AG10803 (cell line): Measurements from ENCODE around the gene CDC123.
A peak's percentile ranks its signal among the peaks of the same experiment; 100 is the strongest.
"Not testable (repeated sequence)": the region's sequence is repeated elsewhere in the genome, so short reads cannot be mapped to it uniquely, and the experiment has no call there.

Experiments
- DNase-seq: peaks from one replicate; pipeline ENCODE4 v3.0.0; 2010; ENCODE audit warnings: low read depth
- H3K4me3 ChIP-seq: 2 replicates; pipeline ENCODE4 v1.5.1; 2011; ENCODE audit warnings: mild to moderate bottlenecking, low read length, control low read depth
- CTCF ChIP-seq: conservative IDR thresholded peaks from 2 replicates; pipeline ENCODE4 v1.5.1; 2011; ENCODE audit warnings: mild to moderate bottlenecking, low read length, control low read depth, inconsistent platforms

The CDC123 gene

GRCh38 chr10:12262278-12262981 lies 66.4 kb downstream of the CDC123 start:
- H3K4me3 ChIP-seq: no peak overlapping the region
- no peak for TF ChIP-seq CTCF
- no peak for DNase-seq

- peak; percentile 71 for TF ChIP-seq CTCF
- peak overlapping the region; percentile 56 for H3K4me3 ChIP-seq
- peak; percentile 66 for DNase-seq
Measured at GRCh38 chr10:12264204-12264940, 68.4 kb downstream of the CDC123 start.

DNA sequence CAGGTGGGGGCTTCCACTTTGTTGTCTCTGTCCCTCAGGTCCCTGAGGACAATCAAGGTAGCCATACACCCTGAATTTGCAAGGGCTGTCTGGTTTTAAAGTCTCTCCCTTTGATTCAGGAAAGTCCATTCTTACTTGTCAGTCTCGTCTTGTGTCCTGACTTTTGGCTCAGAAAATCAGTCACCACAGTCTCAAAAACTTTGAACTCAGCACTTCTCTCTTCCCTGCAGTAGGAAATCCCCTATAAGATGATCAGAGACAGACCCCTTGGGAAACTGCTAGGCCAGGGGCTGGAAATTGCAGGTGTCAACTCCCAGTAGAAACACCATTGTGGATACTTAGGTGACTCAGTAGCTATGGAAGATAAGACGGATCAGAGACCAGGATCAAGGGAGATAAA lies 73.1 kb downstream of the CDC123 start:
- no peak for DNase-seq
- H3K4me3 ChIP-seq: no peak overlapping the region
- TF ChIP-seq CTCF: no peak

DNA sequence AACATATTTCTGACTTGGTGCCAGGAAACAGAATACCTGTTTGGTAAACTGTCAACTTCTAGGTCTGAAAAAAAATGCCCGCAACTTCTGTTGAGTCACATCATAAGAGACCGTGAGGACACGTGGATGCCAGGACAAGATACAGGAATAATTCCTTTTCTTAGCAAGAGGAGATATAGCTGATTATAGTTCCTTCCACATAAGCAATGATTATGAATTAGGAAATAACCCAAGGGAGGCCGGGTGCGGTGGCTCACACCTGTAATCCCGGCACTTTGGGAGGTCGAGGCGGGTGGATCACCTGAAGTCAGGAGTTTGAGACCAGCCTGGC lies 75.2 kb downstream of the CDC123 start:
- H3K4me3 ChIP-seq: no peak overlapping the region
- DNase-seq: no peak
- TF ChIP-seq CTCF: no peak

DNA sequence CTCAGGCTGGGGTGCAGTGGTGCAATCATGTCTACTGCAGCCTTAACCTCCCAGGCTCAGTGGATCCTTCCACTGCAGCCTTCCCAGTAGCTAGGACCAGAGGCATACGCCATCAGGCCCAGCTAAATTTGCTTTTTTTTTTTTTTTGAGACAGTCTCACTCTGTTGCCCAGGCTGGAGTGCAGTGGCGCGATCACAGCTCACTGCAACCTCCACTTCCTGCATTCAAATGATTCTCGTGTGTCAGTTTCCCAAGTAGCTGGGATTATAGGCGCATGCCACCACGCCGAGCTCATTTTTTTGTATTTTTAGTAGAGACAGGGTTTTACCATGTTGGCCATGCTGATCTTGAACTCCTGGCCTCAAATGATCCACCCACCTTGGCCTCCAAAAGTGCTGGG lies 81.9 kb downstream of the CDC123 start:
- not testable (repeated sequence) for DNase-seq, H3K4me3 ChIP-seq

- TF ChIP-seq CTCF: no peak
- peak; percentile 13 for DNase-seq
- no peak overlapping the region for H3K4me3 ChIP-seq
Measured at GRCh38 chr10:12279281-12279680, 83.3 kb downstream of the CDC123 start.

- no peak for TF ChIP-seq CTCF
- no peak for DNase-seq
- H3K4me3 ChIP-seq: no peak overlapping the region
Measured at GRCh38 chr10:12287772-12288171, 91.8 kb downstream of the CDC123 start.

GRCh38 chr10:12297784-12298183 lies 101.8 kb downstream of the CDC123 start:
- DNase-seq, H3K4me3 ChIP-seq: not testable (repeated sequence)
